GM19372 (cell line): ENCODE results near the gene PPP1R9B.
A peak's percentile ranks its signal among the peaks of the same experiment; 100 is the strongest.

Source experiments
- ATAC-seq: cut with Tn5 transposase; IDR thresholded peaks from one replicate; pipeline ENCODE4 v1.9.1; 2021; ENCODE audit warnings: mild to moderate bottlenecking, low read depth, moderate library complexity; ENCODE audit not compliant: unreplicated experiment

Gene PPP1R9B

GRCh38 chr17:50161911-50162288 lies 11.4 kb upstream of the PPP1R9B start:
- ATAC-seq, result no peak

GRCh38 chr17:50161023-50161910 lies 10.8 kb upstream of the PPP1R9B start:
- peak; percentile 92 for ATAC-seq

- no peak for ATAC-seq
These were observed 7.4 kb upstream of the PPP1R9B start for GRCh38 chr17:50157891-50158290.

- no peak for ATAC-seq
These were observed 4.8 kb upstream of the PPP1R9B start for GRCh38 chr17:50155115-50155819.

GRCh38 chr17:50154604-50155003 lies 4.1 kb upstream of the PPP1R9B start:
- ATAC-seq, result no peak

GRCh38 chr17:50153650-50154575 lies 3.4 kb upstream of the PPP1R9B start:
- ATAC-seq, result no peak

GRCh38 chr17:50152736-50153135 lies 2.3 kb upstream of the PPP1R9B start:
- ATAC-seq, result no peak

GRCh38 chr17:50151937-50152547 lies 1.6 kb upstream of the PPP1R9B start:
- ATAC-seq, result no peak

- ATAC-seq, result peak; percentile 47
These were observed 812 bp upstream of the PPP1R9B start for GRCh38 chr17:50151041-50151936.

- no peak for ATAC-seq
These were observed 792 bp downstream of the PPP1R9B start for GRCh38 chr17:50149417-50150353.

- no peak for ATAC-seq
These were observed 1.4 kb downstream of the PPP1R9B start for GRCh38 chr17:50149091-50149416.

GRCh38 chr17:50148226-50149090 lies 2.0 kb downstream of the PPP1R9B start:
- ATAC-seq, result no peak

GRCh38 chr17:50147841-50148225 lies 2.6 kb downstream of the PPP1R9B start:
- no peak for ATAC-seq

GRCh38 chr17:50146927-50147665 lies 3.4 kb downstream of the PPP1R9B start:
- no peak for ATAC-seq

GRCh38 chr17:50146230-50146926 lies 4.1 kb downstream of the PPP1R9B start:
- no peak for ATAC-seq

- ATAC-seq, result no peak
These were observed 4.8 kb downstream of the PPP1R9B start for GRCh38 chr17:50145532-50146229.
